Smooth muscle cell (in vitro differentiated cells): Measurements from ENCODE around the gene UBE2J2. TPM values are rescaled to one million over a fixed set of nuclear protein-coding genes. Genes with fewer than 3 reads are reported as not detected.

Experiments
- DNase-seq: peaks from one replicate; lab custom pipeline; 2025; ENCODE audit not compliant: unreplicated experiment; lab: John Stamatoyannopoulos, UW
- H2AFZ ChIP-seq: fragments of 200-600 bp; sonication (generic); 2 replicates; pipeline ENCODE4 v1.6.0; 2016; ENCODE audit warnings: antibody characterized with exemption, low read depth, mild to moderate bottlenecking
- H3F3A ChIP-seq: fragments of 200-600 bp; sonication (generic); 2 replicates; pipeline ENCODE4 v1.6.0; 2017; ENCODE audit warnings: antibody characterized with exemption, low read depth
- H3K27ac ChIP-seq: fragments of 200-600 bp; sonication (generic); 2 replicates; pipeline ENCODE4 v1.5.1; 2016; ENCODE audit warnings: low read depth, mild to moderate bottlenecking
- H3K27me3 ChIP-seq: fragments of 200-600 bp; sonication (generic); 2 replicates; pipeline ENCODE4 v1.6.1; 2016; ENCODE audit warnings: low read depth, mild to moderate bottlenecking
- H3K36me3 ChIP-seq: fragments of 200-600 bp; sonication (generic); 2 replicates; pipeline ENCODE4 v1.5.1; 2016; ENCODE audit warnings: low read depth
- H3K4me1 ChIP-seq: fragments of 200-600 bp; sonication (generic); 2 replicates; pipeline ENCODE4 v1.5.1; 2016; ENCODE audit warnings: low read depth
- H3K4me2 ChIP-seq: fragments of 200-600 bp; sonication (generic); 2 replicates; pipeline ENCODE4 v1.6.0; 2016; ENCODE audit warnings: mild to moderate bottlenecking
- H3K4me3 ChIP-seq: fragments of 200-600 bp; sonication (generic); 2 replicates; pipeline ENCODE4 v1.5.1; 2016; ENCODE audit warnings: mild to moderate bottlenecking
- H3K79me2 ChIP-seq: fragments of 200-600 bp; sonication (generic); 2 replicates; pipeline ENCODE4 v1.6.0; 2016; ENCODE audit warnings: low read depth, mild to moderate bottlenecking
- H3K9ac ChIP-seq: fragments of 200-600 bp; sonication (generic); 2 replicates; pipeline ENCODE4 v1.6.0; 2016; ENCODE audit warnings: low read depth
- H3K9me3 ChIP-seq: fragments of 200-600 bp; sonication (generic); replicated peaks from 2 replicates; pipeline ENCODE4 v1.5.1; 2016; ENCODE audit warnings: low read depth
- H4K20me1 ChIP-seq: fragments of 200-600 bp; sonication (generic); 2 replicates; pipeline ENCODE4 v1.6.0; 2016; ENCODE audit warnings: low read depth
- WGBS: methylation state at CpG from one replicate; pipeline ENCODE4 v1.1.7; 2016; ENCODE audit warnings: low lambda C conversion rate; 5-methylcytosine and 5-hydroxymethylcytosine counted together
- polyA plus RNA-seq: library from polyadenylated mRNA; unstranded; fragments of >200 nt; fragmentation: Nextera tagmentation; extraction: Ambion mirVana; gene quantifications from 2 replicates; pipeline ENCODE4 v1.2.1, GENCODE V29; 2016
- total RNA-seq: library from RNA; depleted of rRNA; stranded (reverse); fragments of >200 nt; gene quantifications from 2 replicates; pipeline ENCODE4 v1.2.3, GENCODE V29; 2014
- TF ChIP-seq, protein P1 (sequence below): fragments of 200-600 bp; sonication (generic); IDR thresholded peaks from 2 replicates; pipeline ENCODE4 v1.5.1; 2017; ENCODE audit warnings: borderline replicate concordance, mild to moderate bottlenecking, antibody characterized with exemption; ENCODE audit not compliant: insufficient read depth, poor library complexity, severe bottlenecking

The UBE2J2 gene
- total and polyA plus RNA-seq, 2 experiments from 2014 or later = 30.2 to 72.9 TPM

DNA sequence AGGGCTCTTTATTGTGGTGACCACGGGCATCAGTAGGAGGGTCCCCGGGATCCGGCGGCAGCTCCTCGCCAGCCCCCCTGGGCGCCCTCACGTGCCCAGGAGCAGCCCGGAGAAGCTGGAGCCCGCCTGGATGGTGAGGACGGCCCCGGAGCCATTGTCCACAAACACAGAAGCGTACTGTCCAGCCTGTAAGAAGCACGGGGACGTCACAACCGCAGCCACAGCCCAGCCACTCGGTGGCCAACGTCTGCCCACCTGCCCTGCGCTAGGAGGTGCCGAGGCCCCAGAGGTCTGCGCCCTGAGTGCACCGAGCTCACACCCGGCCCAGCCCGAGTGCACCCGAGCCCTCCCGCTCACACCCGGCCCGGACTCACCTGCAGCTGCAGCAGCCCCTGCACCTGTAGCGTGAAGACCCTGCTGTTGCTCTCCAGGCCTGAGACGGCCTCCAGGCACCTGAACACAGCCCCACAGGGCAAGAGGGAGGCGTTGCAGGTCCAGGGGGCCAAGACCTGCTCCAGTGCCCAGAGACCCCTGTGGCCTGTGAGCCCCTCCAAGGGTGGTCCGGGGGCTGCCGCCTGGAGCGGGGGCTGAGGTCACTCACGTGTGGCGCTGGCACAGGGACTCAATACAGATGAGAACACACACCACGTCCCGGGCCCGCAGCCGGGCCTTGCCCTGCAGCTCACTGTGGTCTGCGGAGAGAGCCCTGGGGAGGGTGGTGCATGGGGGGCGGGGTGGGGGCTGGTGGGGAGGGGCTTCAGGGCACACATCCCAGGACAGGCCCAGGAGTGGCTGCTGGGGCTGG is 31.0 kb downstream of the UBE2J2 start:
- Histone ChIP-seq H3K27me3 (no peaks in the 10 kb centered on the region), H3K9me3 (no peaks in the 10 kb centered on the region)
- 92% methylated on average over 41 of the region's 41 CpGs for WGBS

DNA sequence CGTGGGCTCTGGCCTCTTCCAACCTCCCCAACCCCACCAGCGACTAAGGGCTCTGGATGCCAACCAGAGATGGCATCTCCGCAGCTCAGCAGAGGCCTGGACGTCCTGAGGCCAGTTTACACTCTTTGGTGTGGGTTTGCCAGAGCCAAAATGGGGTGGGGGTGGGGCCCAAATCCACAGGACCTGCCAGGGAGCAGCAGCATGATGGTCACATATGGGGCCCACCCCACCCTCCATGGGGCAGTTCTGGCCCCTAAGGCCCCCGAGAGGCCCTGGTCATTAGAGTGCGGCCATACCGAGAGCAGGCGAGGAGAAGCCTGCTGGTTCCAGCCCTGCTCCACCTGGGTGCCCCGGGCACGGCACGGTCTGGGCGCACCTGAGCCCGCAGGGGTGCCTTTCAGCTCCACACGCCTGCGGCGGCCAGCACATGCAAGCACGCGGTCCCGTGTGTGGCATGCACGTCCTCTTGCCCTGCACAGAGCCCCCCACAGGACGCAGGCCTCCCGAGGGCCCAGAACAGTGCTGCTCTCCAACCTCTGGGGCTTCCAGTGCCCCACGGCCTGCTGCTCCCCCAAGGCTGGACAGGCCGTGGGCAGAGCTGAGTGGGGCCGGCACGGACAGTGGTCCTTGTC is 31.9 kb downstream of the UBE2J2 start:
- no peak overlapping the region for H2AFZ ChIP-seq
- H3K4me1 ChIP-seq = peaks cover 3% of the 10 kb centered on the region
- H3K9me3 ChIP-seq = no peaks in the 10 kb centered on the region
- H3K4me2 ChIP-seq = no peak overlapping the region
- no peak overlapping the region for H3K27ac ChIP-seq
- H3K4me3 ChIP-seq = no peak overlapping the region
- DNase-seq = no peak
- H3K9ac ChIP-seq = no peak overlapping the region
- no peaks in the 10 kb centered on the region for H3K79me2 ChIP-seq
- H3K27me3 ChIP-seq = no peaks in the 10 kb centered on the region
- H4K20me1 ChIP-seq = peaks cover 4% of the 10 kb centered on the region
- TF ChIP-seq, protein P1, sequence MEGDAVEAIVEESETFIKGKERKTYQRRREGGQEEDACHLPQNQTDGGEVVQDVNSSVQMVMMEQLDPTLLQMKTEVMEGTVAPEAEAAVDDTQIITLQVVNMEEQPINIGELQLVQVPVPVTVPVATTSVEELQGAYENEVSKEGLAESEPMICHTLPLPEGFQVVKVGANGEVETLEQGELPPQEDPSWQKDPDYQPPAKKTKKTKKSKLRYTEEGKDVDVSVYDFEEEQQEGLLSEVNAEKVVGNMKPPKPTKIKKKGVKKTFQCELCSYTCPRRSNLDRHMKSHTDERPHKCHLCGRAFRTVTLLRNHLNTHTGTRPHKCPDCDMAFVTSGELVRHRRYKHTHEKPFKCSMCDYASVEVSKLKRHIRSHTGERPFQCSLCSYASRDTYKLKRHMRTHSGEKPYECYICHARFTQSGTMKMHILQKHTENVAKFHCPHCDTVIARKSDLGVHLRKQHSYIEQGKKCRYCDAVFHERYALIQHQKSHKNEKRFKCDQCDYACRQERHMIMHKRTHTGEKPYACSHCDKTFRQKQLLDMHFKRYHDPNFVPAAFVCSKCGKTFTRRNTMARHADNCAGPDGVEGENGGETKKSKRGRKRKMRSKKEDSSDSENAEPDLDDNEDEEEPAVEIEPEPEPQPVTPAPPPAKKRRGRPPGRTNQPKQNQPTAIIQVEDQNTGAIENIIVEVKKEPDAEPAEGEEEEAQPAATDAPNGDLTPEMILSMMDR = no peak
- no peaks in the 10 kb centered on the region for H3K36me3 ChIP-seq
- no peaks in the 10 kb centered on the region for H3F3A ChIP-seq
- 89% methylated on average over 17 of the region's 26 CpGs for WGBS

More for the DNA sequence above, 31.0 kb downstream of the UBE2J2 start:
- no peak overlapping the region for H2AFZ ChIP-seq
- H3K9ac ChIP-seq = no peak overlapping the region
- TF ChIP-seq, protein P1 = no peak
- no peaks in the 10 kb centered on the region for H3K36me3 ChIP-seq
- H3K4me2 ChIP-seq = no peak overlapping the region
- no peaks in the 10 kb centered on the region for H3F3A ChIP-seq
- peaks cover 14% of the 10 kb centered on the region for H4K20me1 ChIP-seq
- H3K79me2 ChIP-seq = no peaks in the 10 kb centered on the region
- no peak for DNase-seq
- H3K4me3 ChIP-seq = no peak overlapping the region
- no peak overlapping the region for H3K27ac ChIP-seq
- H3K4me1 ChIP-seq = peaks cover 9% of the 10 kb centered on the region

DNA sequence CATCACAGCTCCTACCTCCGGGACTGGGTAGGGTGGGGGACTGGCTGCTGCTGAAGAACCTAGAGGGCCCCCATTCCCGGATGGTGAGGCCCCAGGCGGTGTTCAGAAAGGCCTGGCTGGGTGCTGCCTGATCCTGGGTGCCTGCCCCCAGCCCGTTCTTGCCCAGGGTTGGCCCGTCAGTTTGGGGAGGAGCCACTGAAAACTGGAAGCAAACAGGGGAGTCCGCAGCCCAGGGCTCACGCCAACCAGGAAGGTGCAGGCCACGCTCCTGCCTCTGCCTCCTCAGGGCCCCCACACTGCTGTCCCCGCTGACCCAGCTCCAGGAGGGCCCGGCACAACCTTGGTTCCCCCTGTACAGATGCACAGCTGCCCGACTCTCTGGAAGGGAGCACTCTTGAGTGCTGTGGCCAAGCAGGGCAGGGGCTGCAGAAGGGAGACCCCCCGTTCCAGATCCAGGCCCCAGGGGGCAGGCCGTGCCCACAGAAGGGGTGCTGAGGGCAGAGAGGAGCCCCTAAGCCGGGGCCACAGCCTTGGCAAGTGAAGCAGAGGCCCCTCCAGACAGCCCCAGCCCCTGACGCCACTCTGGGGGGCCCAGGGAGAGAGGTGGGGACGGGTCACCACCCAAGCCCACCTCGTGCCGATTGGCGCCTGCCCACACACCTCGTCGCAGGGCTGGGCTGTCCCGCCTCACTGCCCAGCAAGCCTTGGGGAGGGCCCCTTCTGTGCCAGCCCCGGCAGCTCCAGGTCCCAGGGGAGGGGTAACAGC is 32.6 kb downstream of the UBE2J2 start:
- H3K36me3 ChIP-seq = no peaks in the 10 kb centered on the region

More for the DNA sequence above, 32.6 kb downstream of the UBE2J2 start:
- Histone ChIP-seq H3K27ac (no peak overlapping the region), H3K4me3 (no peak overlapping the region), H4K20me1 (no peaks in the 10 kb centered on the region), H3K4me2 (no peak overlapping the region), H3K79me2 (no peaks in the 10 kb centered on the region), H3K27me3 (no peaks in the 10 kb centered on the region), H3F3A (no peaks in the 10 kb centered on the region), H3K9ac (no peak overlapping the region), H2AFZ (no peak overlapping the region), H3K4me1 (no peaks in the 10 kb centered on the region), H3K9me3 (no peaks in the 10 kb centered on the region)
- TF ChIP-seq, protein P1 = no peak
- 93% methylated on average over 22 of the region's 23 CpGs for WGBS
- DNase-seq = no peak
